ENCODE results near the gene RAB3GAP1.
A peak's percentile ranks its signal among the peaks of the same experiment; 100 is the strongest.
"Not testable (repeated sequence)": the region's sequence is repeated elsewhere in the genome, so short reads cannot be mapped to it uniquely, and the experiment has no call there.

RAB3GAP1 gene

GRCh38 chr2:135105513-135106316, 53.6 kb downstream of the RAB3GAP1 start:
- DNase-seq (ENCODE audit: low spot score) = not testable (repeated sequence)

- DNase-seq (ENCODE audit: low spot score) = no peak
Measured at GRCh38 chr2:135113322-135113721, 61.2 kb downstream of the RAB3GAP1 start.

GRCh38 chr2:135119582-135119981, 67.5 kb downstream of the RAB3GAP1 start:
- no peak for DNase-seq (ENCODE audit: low spot score)

GRCh38 chr2:135121016-135121657, 69.0 kb downstream of the RAB3GAP1 start:
- DNase-seq (ENCODE audit: low spot score) = no peak

- DNase-seq (ENCODE audit: low spot score) = not testable (repeated sequence)
Measured at GRCh38 chr2:135121658-135122039, 69.6 kb downstream of the RAB3GAP1 start.

GRCh38 chr2:135124924-135125886, 73.1 kb downstream of the RAB3GAP1 start:
- no peak for DNase-seq (ENCODE audit: low spot score)

GRCh38 chr2:135125940-135126339, 73.8 kb downstream of the RAB3GAP1 start:
- no peak for DNase-seq (ENCODE audit: low spot score)

GRCh38 chr2:135130751-135131150, 78.7 kb downstream of the RAB3GAP1 start:
- no peak for DNase-seq (ENCODE audit: low spot score)

GRCh38 chr2:135132314-135132713, 80.2 kb downstream of the RAB3GAP1 start:
- DNase-seq (ENCODE audit: low spot score) = peak; percentile 11

GRCh38 chr2:135140606-135141005, 88.5 kb downstream of the RAB3GAP1 start:
- no peak for DNase-seq (ENCODE audit: low spot score)

GRCh38 chr2:135142323-135142722, 90.2 kb downstream of the RAB3GAP1 start:
- no peak for DNase-seq (ENCODE audit: low spot score)

GRCh38 chr2:135144343-135144742, 92.3 kb downstream of the RAB3GAP1 start:
- DNase-seq (ENCODE audit: low spot score) = no peak

- DNase-seq (ENCODE audit: low spot score) = no peak
Measured at GRCh38 chr2:135149251-135149650, 97.2 kb downstream of the RAB3GAP1 start.

GRCh38 chr2:135150725-135151124, 98.6 kb downstream of the RAB3GAP1 start:
- DNase-seq (ENCODE audit: low spot score) = no peak

GRCh38 chr2:135151615-135152014, 99.5 kb downstream of the RAB3GAP1 start:
- DNase-seq (ENCODE audit: low spot score) = no peak

- DNase-seq (ENCODE audit: low spot score) = no peak
Measured at GRCh38 chr2:135152361-135152760, 100.3 kb downstream of the RAB3GAP1 start.

GRCh38 chr2:135154962-135155361, 102.9 kb downstream of the RAB3GAP1 start:
- DNase-seq (ENCODE audit: low spot score) = no peak

- DNase-seq (ENCODE audit: low spot score) = no peak
Measured at GRCh38 chr2:135157856-135158255, 105.8 kb downstream of the RAB3GAP1 start.

GRCh38 chr2:135159191-135159590, 107.1 kb downstream of the RAB3GAP1 start:
- DNase-seq (ENCODE audit: low spot score) = no peak

GRCh38 chr2:135162377-135162776, 110.3 kb downstream of the RAB3GAP1 start:
- no peak for DNase-seq (ENCODE audit: low spot score)

GRCh38 chr2:135162786-135163185, 110.7 kb downstream of the RAB3GAP1 start:
- no peak for DNase-seq (ENCODE audit: low spot score)

- DNase-seq (ENCODE audit: low spot score) = no peak
Measured at GRCh38 chr2:135163306-135163705, 111.2 kb downstream of the RAB3GAP1 start.

Measured in hepatic stellate cell (primary cell).